ENCODE measurements around the gene CLEC3A.

DNA sequence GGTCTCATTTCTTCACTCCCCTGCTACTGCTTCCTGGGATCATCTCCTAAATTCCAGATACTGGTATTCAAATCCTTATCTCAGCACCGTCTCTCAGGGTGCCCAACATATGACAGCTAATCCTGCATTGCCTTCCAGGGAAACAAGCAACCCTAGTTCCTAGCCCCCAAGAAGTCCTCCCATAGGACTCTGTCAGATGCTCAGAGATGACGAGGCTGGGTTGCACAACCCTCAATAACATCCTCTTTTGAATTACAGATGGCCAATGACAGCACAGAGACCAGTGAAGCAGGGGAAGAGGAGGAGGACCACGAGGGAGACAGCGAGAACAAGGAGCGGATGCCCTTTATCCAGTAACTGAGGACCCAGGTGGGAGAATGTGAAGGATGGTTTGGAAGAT lies 45.0 kb upstream of the CLEC3A start:
- TF ChIP-seq, protein P1, sequence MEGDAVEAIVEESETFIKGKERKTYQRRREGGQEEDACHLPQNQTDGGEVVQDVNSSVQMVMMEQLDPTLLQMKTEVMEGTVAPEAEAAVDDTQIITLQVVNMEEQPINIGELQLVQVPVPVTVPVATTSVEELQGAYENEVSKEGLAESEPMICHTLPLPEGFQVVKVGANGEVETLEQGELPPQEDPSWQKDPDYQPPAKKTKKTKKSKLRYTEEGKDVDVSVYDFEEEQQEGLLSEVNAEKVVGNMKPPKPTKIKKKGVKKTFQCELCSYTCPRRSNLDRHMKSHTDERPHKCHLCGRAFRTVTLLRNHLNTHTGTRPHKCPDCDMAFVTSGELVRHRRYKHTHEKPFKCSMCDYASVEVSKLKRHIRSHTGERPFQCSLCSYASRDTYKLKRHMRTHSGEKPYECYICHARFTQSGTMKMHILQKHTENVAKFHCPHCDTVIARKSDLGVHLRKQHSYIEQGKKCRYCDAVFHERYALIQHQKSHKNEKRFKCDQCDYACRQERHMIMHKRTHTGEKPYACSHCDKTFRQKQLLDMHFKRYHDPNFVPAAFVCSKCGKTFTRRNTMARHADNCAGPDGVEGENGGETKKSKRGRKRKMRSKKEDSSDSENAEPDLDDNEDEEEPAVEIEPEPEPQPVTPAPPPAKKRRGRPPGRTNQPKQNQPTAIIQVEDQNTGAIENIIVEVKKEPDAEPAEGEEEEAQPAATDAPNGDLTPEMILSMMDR (conservative IDR thresholded peaks at IDR 0.05; ENCODE audit: low read depth, low read length): no peak
- no peak for TF ChIP-seq EZH2 (IDR thresholded peaks at IDR 0.05; ENCODE audit: low read length, unreplicated experiment)

Data from PC-3 (cell line).